K562 (cell line): ENCODE measurements around the gene DGKA. TPM values are rescaled to one million over a fixed set of nuclear protein-coding genes. Genes with fewer than 3 reads are reported as not detected.

Source experiments
- FOS ChIP-seq: IDR thresholded peaks from 3 replicates; pipeline ENCODE4 v1.6.1; 2011; ENCODE audit not compliant: insufficient read length; ENCODE audit errors: extremely low read depth
- FOXK2 ChIP-seq, 2 experiments: fragments of 450-650 bp; IDR thresholded peaks in 1 of 2; conservative IDR thresholded peaks in 1 of 2; 2 replicates each; pipeline ENCODE4 v1.6.1; 2016; ENCODE audit warnings: low read depth in 2 of 2, mild to moderate bottlenecking in 1 of 2
- HNRNPLL ChIP-seq: fragments of 200-400 bp; formaldehyde crosslinking; IDR thresholded peaks from 2 replicates; pipeline ENCODE4 v1.6.1; 2017; ENCODE audit warnings: low read length, low read depth, mild to moderate bottlenecking; ENCODE audit not compliant: poor library complexity, severe bottlenecking
- POLR2A ChIP-seq: fragments of 450-650 bp; conservative IDR thresholded peaks from 2 replicates; pipeline ENCODE4 v1.6.1; 2016
- RBFOX2 ChIP-seq: fragments of 200-400 bp; formaldehyde crosslinking; IDR thresholded peaks from 2 replicates; pipeline ENCODE4 v1.6.1; 2017; ENCODE audit warnings: low read depth, mild to moderate bottlenecking, low read length, moderate library complexity
- SIN3B ChIP-seq: fragments of 450-650 bp; IDR thresholded peaks from 2 replicates; pipeline ENCODE4 v1.6.1; 2017; ENCODE audit warnings: low read depth, mild to moderate bottlenecking, moderate library complexity
- SLC30A9 ChIP-seq: fragments of 250-450 bp; sonication (Bioruptor Pico); IDR thresholded peaks from 2 replicates; pipeline ENCODE4 v1.8.0; 2022; ENCODE audit warnings: mild to moderate bottlenecking, moderate library complexity
- SMAD4 ChIP-seq: fragments of 250-450 bp; sonication (Bioruptor Pico); conservative IDR thresholded peaks from 2 replicates; pipeline ENCODE4 v1.8.0; 2021; ENCODE audit warnings: inconsistent platforms, mild to moderate bottlenecking, moderate library complexity
- SRF ChIP-seq, 2 experiments: fragments of 250-450, 450-650 bp in 1 of 2; sonication (Bioruptor Pico) in 1 of 2; sonication (generic) in 1 of 2; formaldehyde crosslinking; IDR thresholded peaks; 2 replicates each; pipeline versions ENCODE4 v1.5.0 to v1.5.1; 2020 to 2022; ENCODE audit warnings: mild to moderate bottlenecking in 1 of 2, missing genetic modification reagents in 1 of 2
- ZFP36 ChIP-seq: fragments of 150-350 bp; IDR thresholded peaks from 2 replicates; pipeline ENCODE4 v1.6.1; 2018; ENCODE audit warnings: low read length, low read depth; ENCODE audit not compliant: partially characterized antibody
- ZNF311 ChIP-seq: fragments of 250-450 bp; sonication (Bioruptor Pico); IDR thresholded peaks from 2 replicates; pipeline ENCODE4 v1.4.0; 2020; ENCODE audit warnings: mild to moderate bottlenecking, moderate library complexity
- ZNF431 ChIP-seq: sonication (generic); formaldehyde crosslinking; IDR thresholded peaks from 2 replicates; pipeline ENCODE4 v1.8.0; 2022; ENCODE audit warnings: mild to moderate bottlenecking, missing genetic modification reagents
- ZNF561 ChIP-seq: fragments of 450-650 bp; formaldehyde crosslinking; conservative IDR thresholded peaks from 2 replicates; pipeline ENCODE4 v1.4.0; 2020; ENCODE audit warnings: mild to moderate bottlenecking, moderate library complexity
- ZNF586 ChIP-seq: fragments of 450-650 bp; formaldehyde crosslinking; conservative IDR thresholded peaks from 2 replicates; pipeline ENCODE4 v1.4.0; 2020; ENCODE audit warnings: mild to moderate bottlenecking, moderate library complexity
- ZNF717 ChIP-seq: fragments of 250-450 bp; sonication (Bioruptor Pico); IDR thresholded peaks from 2 replicates; pipeline ENCODE4 v1.5.0; 2021
- ZZZ3 ChIP-seq: fragments of 450-650 bp; IDR thresholded peaks from 2 replicates; pipeline ENCODE4 v1.6.1; 2016; ENCODE audit warnings: antibody characterized with exemption, mild to moderate bottlenecking, moderate library complexity
- polyA plus RNA-seq, 8 experiments: library from polyadenylated mRNA; depleted of rRNA in 4 of 8; stranded (reverse) in 5 of 8; unstranded in 3 of 8; fragments of >200 nt; fragmentation: Nextera tagmentation in 2 of 8; fragmentation: Illumina TruSeq in 1 of 8; extraction: Ambion mirVana in 2 of 8; extraction: Trizol in 1 of 8; gene quantifications; 2 replicates each; pipeline versions ENCODE4 v1.2.1 to v1.2.3, GENCODE V29; 2011 to 2014; ENCODE audit warnings: inconsistent platforms in 1 of 8, missing spikeins in 1 of 8
- total RNA-seq, 7 experiments: library from RNA; depleted of rRNA in 6 of 7; stranded (reverse); fragments of >200 nt in 6 of 7; fragmentation: Illumina TruSeq in 2 of 7; extraction: Trizol in 2 of 7; gene quantifications; 2 replicates each; pipeline versions ENCODE4 v1.2.1 to v1.2.3, GENCODE V29; 2011 to 2021; ENCODE audit warnings: low replicate concordance in 1 of 7
- TF ChIP-seq, protein P1 (sequence below): sonication (generic); formaldehyde crosslinking; IDR thresholded peaks from 2 replicates; pipeline ENCODE4 v1.8.1; 2022; ENCODE audit warnings: missing genetic modification reagents
- TF ChIP-seq, protein P2 (sequence below): fragments of 250-450 bp; sonication (Bioruptor Pico); IDR thresholded peaks from 2 replicates; pipeline ENCODE4 v1.5.0; 2021; ENCODE audit warnings: mild to moderate bottlenecking, borderline replicate concordance
- TF ChIP-seq, protein P3 (sequence below): sonication (generic); formaldehyde crosslinking; IDR thresholded peaks from 2 replicates; pipeline ENCODE4 v1.8.1; 2023; ENCODE audit warnings: mild to moderate bottlenecking, missing genetic modification reagents
- TF ChIP-seq, protein P4 (sequence below): fragments of 450-650 bp; IDR thresholded peaks from one replicate; pipeline ENCODE4 v1.6.1; 2018; ENCODE audit warnings: mild to moderate bottlenecking, moderate library complexity; ENCODE audit not compliant: partially characterized antibody

DGKA gene
- total and polyA plus RNA-seq, 9 of the 15 experiments (the other 6 are each of a cell fraction or from before 2014, with no cell fraction given): 3.4 to 12.4 (median 6.2) TPM

DNA sequence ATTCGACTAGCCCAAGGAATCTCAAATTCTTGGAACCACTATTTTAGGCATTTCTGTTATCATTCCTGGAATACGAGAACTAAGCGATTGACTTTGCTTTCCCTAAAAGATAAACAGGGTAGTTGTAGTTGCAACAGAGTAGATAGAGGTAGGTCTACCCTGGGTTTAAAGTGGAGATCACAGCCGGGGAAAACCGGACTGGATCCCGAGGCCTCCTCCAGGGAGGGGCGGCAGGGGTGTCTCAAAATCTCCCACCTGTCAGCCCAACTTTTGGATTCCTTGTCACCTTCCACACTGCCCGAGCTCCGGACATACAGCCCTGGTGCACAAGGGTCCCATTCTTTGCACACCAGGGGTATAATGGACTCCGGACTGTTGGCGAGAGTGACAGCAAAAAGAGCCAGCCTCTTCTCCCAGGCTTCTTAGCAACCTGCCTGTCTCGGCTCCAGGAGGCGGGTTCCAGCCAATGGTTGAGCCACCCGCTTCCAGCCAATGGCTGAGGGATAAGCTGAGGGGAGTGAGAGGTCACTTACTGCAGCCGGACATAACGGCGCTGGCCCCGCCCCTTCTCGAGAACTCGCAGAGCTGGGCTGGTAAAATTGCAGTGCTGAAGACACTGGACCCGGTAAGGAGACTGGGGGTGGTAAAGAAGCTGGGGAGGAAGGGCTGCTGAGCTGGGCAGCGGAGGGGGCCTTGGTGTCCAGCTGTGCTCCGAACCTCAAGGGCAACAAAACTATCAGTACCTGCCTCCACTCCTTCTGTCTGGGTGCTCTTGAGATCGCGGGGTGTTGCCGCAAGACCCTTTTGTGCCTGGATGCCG, 66.0 kb downstream of the DGKA start, which contains the start of gene SUOX (continued):
- TF ChIP-seq, protein P1, sequence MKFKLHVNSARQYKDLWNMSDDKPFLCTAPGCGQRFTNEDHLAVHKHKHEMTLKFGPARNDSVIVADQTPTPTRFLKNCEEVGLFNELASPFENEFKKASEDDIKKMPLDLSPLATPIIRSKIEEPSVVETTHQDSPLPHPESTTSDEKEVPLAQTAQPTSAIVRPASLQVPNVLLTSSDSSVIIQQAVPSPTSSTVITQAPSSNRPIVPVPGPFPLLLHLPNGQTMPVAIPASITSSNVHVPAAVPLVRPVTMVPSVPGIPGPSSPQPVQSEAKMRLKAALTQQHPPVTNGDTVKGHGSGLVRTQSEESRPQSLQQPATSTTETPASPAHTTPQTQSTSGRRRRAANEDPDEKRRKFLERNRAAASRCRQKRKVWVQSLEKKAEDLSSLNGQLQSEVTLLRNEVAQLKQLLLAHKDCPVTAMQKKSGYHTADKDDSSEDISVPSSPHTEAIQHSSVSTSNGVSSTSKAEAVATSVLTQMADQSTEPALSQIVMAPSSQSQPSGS (CRISPR knock-in tag): no peak
- TF ChIP-seq, protein P2, sequence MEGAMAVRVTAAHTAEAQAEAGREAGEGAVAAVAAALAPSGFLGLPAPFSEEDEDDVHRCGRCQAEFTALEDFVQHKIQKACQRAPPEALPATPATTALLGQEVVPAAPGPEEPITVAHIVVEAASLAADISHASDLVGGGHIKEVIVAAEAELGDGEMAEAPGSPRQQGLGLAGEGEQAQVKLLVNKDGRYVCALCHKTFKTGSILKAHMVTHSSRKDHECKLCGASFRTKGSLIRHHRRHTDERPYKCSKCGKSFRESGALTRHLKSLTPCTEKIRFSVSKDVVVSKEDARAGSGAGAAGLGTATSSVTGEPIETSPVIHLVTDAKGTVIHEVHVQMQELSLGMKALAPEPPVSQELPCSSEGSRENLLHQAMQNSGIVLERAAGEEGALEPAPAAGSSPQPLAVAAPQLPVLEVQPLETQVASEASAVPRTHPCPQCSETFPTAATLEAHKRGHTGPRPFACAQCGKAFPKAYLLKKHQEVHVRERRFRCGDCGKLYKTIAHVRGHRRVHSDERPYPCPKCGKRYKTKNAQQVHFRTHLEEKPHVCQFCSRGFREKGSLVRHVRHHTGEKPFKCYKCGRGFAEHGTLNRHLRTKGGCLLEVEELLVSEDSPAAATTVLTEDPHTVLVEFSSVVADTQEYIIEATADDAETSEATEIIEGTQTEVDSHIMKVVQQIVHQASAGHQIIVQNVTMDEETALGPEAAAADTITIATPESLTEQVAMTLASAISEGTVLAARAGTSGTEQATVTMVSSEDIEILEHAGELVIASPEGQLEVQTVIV (CRISPR knock-in tag): no peak
- TF ChIP-seq ZNF717: no peak; the same call in 1 of the 2 replicates
- TF ChIP-seq SIN3B: peak; percentile 42; the same call in 1 of the 2 replicates
- peak; percentile 58; the same call in 1 of the 2 replicates for TF ChIP-seq SMAD4 (CRISPR knock-in tag)
- no peak for TF ChIP-seq SRF (CRISPR knock-in tag; IDR thresholded peaks at IDR 0.05)
- TF ChIP-seq ZFP36: no peak
- 0 out of 2 replicates have a peak, but pooled peaks have one; percentile 25 for TF ChIP-seq ZNF586 (CRISPR knock-in tag)
- peak; percentile 65 for TF ChIP-seq FOS
- TF ChIP-seq, protein P3, sequence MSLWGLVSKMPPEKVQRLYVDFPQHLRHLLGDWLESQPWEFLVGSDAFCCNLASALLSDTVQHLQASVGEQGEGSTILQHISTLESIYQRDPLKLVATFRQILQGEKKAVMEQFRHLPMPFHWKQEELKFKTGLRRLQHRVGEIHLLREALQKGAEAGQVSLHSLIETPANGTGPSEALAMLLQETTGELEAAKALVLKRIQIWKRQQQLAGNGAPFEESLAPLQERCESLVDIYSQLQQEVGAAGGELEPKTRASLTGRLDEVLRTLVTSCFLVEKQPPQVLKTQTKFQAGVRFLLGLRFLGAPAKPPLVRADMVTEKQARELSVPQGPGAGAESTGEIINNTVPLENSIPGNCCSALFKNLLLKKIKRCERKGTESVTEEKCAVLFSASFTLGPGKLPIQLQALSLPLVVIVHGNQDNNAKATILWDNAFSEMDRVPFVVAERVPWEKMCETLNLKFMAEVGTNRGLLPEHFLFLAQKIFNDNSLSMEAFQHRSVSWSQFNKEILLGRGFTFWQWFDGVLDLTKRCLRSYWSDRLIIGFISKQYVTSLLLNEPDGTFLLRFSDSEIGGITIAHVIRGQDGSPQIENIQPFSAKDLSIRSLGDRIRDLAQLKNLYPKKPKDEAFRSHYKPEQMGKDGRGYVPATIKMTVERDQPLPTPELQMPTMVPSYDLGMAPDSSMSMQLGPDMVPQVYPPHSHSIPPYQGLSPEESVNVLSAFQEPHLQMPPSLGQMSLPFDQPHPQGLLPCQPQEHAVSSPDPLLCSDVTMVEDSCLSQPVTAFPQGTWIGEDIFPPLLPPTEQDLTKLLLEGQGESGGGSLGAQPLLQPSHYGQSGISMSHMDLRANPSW: no peak
- no peak for TF ChIP-seq HNRNPLL
- TF ChIP-seq ZZZ3: no peak
- TF ChIP-seq FOXK2 (conservative IDR thresholded peaks at IDR 0.05 in 1 of 2, IDR thresholded peaks at IDR 0.05 in 1 of 2; ENCODE audit: low read depth in 2 of 2): peak; percentile 63 to 69; a peak in 2 of 4 replicates
- peak; percentile 75 for TF ChIP-seq RBFOX2
- TF ChIP-seq POLR2A: peak; percentile 83
- no peak for TF ChIP-seq SLC30A9 (CRISPR knock-in tag)
- TF ChIP-seq ZNF561: no peak
- no peak for TF ChIP-seq ZNF311
- TF ChIP-seq ZNF431 (CRISPR knock-in tag): no peak
- TF ChIP-seq, protein P4, sequence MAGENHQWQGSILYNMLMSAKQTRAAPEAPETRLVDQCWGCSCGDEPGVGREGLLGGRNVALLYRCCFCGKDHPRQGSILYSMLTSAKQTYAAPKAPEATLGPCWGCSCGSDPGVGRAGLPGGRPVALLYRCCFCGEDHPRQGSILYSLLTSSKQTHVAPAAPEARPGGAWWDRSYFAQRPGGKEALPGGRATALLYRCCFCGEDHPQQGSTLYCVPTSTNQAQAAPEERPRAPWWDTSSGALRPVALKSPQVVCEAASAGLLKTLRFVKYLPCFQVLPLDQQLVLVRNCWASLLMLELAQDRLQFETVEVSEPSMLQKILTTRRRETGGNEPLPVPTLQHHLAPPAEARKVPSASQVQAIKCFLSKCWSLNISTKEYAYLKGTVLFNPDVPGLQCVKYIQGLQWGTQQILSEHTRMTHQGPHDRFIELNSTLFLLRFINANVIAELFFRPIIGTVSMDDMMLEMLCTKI: no peak
